HEK293 (cell line): ENCODE measurements around the gene NEU1.

Experiments
- EGR2 ChIP-seq: fragments of 450-650 bp; formaldehyde crosslinking; IDR thresholded peaks from 2 replicates; pipeline ENCODE4 v1.5.1; 2016; ENCODE audit warnings: low read depth, missing biosample characterization, missing genetic modification characterization
- HOXA7 ChIP-seq: sonication (generic); formaldehyde crosslinking; IDR thresholded peaks from 2 replicates; pipeline ENCODE4 v1.8.1; 2022; ENCODE audit warnings: missing genetic modification reagents, borderline replicate concordance
- HOXD13 ChIP-seq: sonication (generic); formaldehyde crosslinking; IDR thresholded peaks from 2 replicates; pipeline ENCODE4 v1.8.0; 2022; ENCODE audit warnings: missing genetic modification reagents, borderline replicate concordance
- IKZF3 ChIP-seq: fragments of 450-650 bp; IDR thresholded peaks from 2 replicates; pipeline ENCODE4 v1.5.0; 2018; ENCODE audit warnings: missing biosample characterization, mild to moderate bottlenecking, missing genetic modification characterization, moderate library complexity
- KLF10 ChIP-seq: fragments of 450-650 bp; IDR thresholded peaks from 2 replicates; pipeline ENCODE4 v1.5.1; 2018; ENCODE audit warnings: missing biosample characterization, mild to moderate bottlenecking, missing genetic modification characterization
- MZF1 ChIP-seq: fragments of 450-650 bp; formaldehyde crosslinking; IDR thresholded peaks from 2 replicates; pipeline ENCODE4 v1.5.1; 2017; ENCODE audit warnings: missing biosample characterization, missing genetic modification characterization, borderline replicate concordance
- PRDM1 ChIP-seq: fragments of 450-650 bp; formaldehyde crosslinking; IDR thresholded peaks from 2 replicates; pipeline ENCODE4; 2016; ENCODE audit warnings: missing biosample characterization, missing genetic modification characterization
- TCF7L2 ChIP-seq: IDR thresholded peaks from 2 replicates; pipeline ENCODE4 v1.6.1; 2011; ENCODE audit warnings: low read depth, mild to moderate bottlenecking, inconsistent platforms, low read length, moderate library complexity, borderline replicate concordance
- WT1 ChIP-seq: fragments of 450-650 bp; formaldehyde crosslinking; IDR thresholded peaks from 2 replicates; pipeline ENCODE4 v1.5.1; 2016; ENCODE audit warnings: missing biosample characterization, missing genetic modification characterization
- ZBTB1 ChIP-seq: fragments of 450-650 bp; formaldehyde crosslinking; IDR thresholded peaks from 2 replicates; pipeline ENCODE4 v1.5.1; 2016; ENCODE audit warnings: missing biosample characterization, missing genetic modification characterization
- ZFP41 ChIP-seq: fragments of 450-650 bp; formaldehyde crosslinking; IDR thresholded peaks from 2 replicates; pipeline ENCODE4 v1.5.1; 2016; ENCODE audit warnings: missing biosample characterization, missing genetic modification characterization, borderline replicate concordance
- ZNF112 ChIP-seq: fragments of 450-650 bp; formaldehyde crosslinking; IDR thresholded peaks from 2 replicates; pipeline ENCODE4 v1.5.0; 2017; ENCODE audit warnings: missing biosample characterization, missing genetic modification characterization
- ZNF121 ChIP-seq: fragments of 450-650 bp; formaldehyde crosslinking; IDR thresholded peaks from 2 replicates; pipeline ENCODE4 v1.5.1; 2016; ENCODE audit warnings: missing biosample characterization, missing genetic modification characterization
- ZNF132 ChIP-seq: fragments of 450-650 bp; formaldehyde crosslinking; IDR thresholded peaks from 2 replicates; pipeline ENCODE4 v1.5.1; 2017; ENCODE audit warnings: missing biosample characterization, missing genetic modification characterization, borderline replicate concordance
- ZNF138 ChIP-seq: fragments of 450-650 bp; formaldehyde crosslinking; IDR thresholded peaks from 2 replicates; pipeline ENCODE4 v1.5.1; 2016; ENCODE audit warnings: missing biosample characterization, missing genetic modification characterization, borderline replicate concordance
- ZNF211 ChIP-seq: fragments of 450-650 bp; formaldehyde crosslinking; IDR thresholded peaks from 2 replicates; pipeline ENCODE4 v1.5.1; 2016; ENCODE audit warnings: low read depth, missing biosample characterization, missing genetic modification characterization
- ZNF311 ChIP-seq: fragments of 450-650 bp; formaldehyde crosslinking; IDR thresholded peaks from 2 replicates; pipeline ENCODE4 v1.5.1; 2017; ENCODE audit warnings: missing biosample characterization, missing genetic modification characterization, borderline replicate concordance
- ZNF510 ChIP-seq: fragments of 450-650 bp; formaldehyde crosslinking; IDR thresholded peaks from 2 replicates; pipeline ENCODE4 v1.5.1; 2018; ENCODE audit warnings: mild to moderate bottlenecking, missing genetic modification characterization, missing biosample characterization; ENCODE audit not compliant: insufficient replicate concordance
- ZNF514 ChIP-seq: fragments of 450-650 bp; formaldehyde crosslinking; IDR thresholded peaks from 2 replicates; pipeline ENCODE4 v1.5.1; 2016; ENCODE audit warnings: missing biosample characterization, missing genetic modification characterization
- ZNF521 ChIP-seq: fragments of 450-650 bp; formaldehyde crosslinking; IDR thresholded peaks from 2 replicates; pipeline ENCODE4 v1.5.1; 2017; ENCODE audit warnings: missing biosample characterization, mild to moderate bottlenecking, missing genetic modification characterization
- ZNF560 ChIP-seq: fragments of 450-650 bp; formaldehyde crosslinking; IDR thresholded peaks from 2 replicates; pipeline ENCODE4 v1.5.1; 2017; ENCODE audit warnings: missing biosample characterization, missing genetic modification characterization, borderline replicate concordance
- ZNF621 ChIP-seq: fragments of 450-650 bp; formaldehyde crosslinking; IDR thresholded peaks from 2 replicates; pipeline ENCODE4 v1.5.1; 2017; ENCODE audit warnings: missing biosample characterization, missing genetic modification characterization
- ZNF629 ChIP-seq: fragments of 450-650 bp; formaldehyde crosslinking; IDR thresholded peaks from 2 replicates; pipeline ENCODE4 v1.5.1; 2017; ENCODE audit warnings: missing biosample characterization, missing genetic modification characterization
- TF ChIP-seq, protein P1 (sequence below): fragments of 450-650 bp; formaldehyde crosslinking; IDR thresholded peaks from 2 replicates; pipeline ENCODE4 v1.5.1; 2016; ENCODE audit warnings: missing biosample characterization, missing genetic modification characterization
- TF ChIP-seq, protein P2 (sequence below): fragments of 450-650 bp; formaldehyde crosslinking; IDR thresholded peaks from 2 replicates; pipeline ENCODE4 v1.5.1; 2017; ENCODE audit warnings: missing biosample characterization, missing genetic modification characterization
- TF ChIP-seq, protein P3 (sequence below): fragments of 450-650 bp; IDR thresholded peaks from 2 replicates; pipeline ENCODE4 v1.5.1; 2018; ENCODE audit warnings: missing biosample characterization, mild to moderate bottlenecking, missing genetic modification characterization
- TF ChIP-seq, protein P4 (sequence below): fragments of 450-650 bp; formaldehyde crosslinking; IDR thresholded peaks from 2 replicates; pipeline ENCODE4 v1.5.1; 2016; ENCODE audit warnings: missing biosample characterization, missing genetic modification characterization, borderline replicate concordance
- TF ChIP-seq, protein P5 (sequence below): fragments of 450-650 bp; formaldehyde crosslinking; IDR thresholded peaks from 2 replicates; pipeline ENCODE4 v1.5.1; 2016; ENCODE audit warnings: missing biosample characterization, missing genetic modification characterization
- TF ChIP-seq, protein P6 (sequence below): fragments of 450-650 bp; formaldehyde crosslinking; IDR thresholded peaks from 2 replicates; pipeline ENCODE4 v1.5.0; 2017; ENCODE audit warnings: missing biosample characterization, missing genetic modification characterization, borderline replicate concordance

The NEU1 gene

DNA sequence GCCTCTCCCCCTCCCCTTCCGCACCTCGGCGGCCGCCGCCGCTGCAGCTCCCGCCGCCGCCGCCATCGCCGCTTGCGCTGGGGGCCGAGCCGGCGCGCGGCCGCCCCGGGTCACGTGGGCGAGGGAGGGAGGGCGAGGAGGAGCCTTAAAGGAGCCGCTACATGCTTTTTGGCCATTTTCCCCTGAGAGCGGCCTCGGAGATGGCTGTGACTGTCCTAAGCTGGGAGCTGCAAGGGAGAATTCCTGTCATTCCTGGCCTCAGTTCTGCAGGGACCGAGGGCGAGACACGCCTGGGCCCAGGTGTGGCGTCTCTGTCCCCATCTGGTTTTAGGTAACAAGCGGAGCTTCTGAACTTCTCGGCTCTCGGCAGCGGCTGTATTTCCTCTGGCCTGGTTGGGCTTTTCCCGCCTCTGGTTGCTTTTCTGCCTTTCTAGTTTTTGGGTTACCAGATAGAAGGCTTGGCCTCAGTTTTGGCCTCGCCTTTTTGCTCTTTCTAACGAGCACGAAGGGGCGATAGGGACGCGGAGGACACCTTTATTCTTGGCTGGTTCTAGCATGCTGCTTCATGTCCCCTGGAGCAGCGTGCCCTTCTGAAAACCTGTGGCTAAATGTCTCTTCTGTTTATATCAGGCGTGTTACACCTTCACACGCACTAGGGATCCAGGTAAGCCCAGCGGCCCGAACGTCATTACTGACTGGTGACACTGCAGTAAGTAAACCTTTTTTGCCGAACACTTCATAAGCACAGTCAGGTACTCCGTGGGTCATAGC, 35.2 kb upstream of the NEU1 start, which contains the start of gene EHMT2 (continued):
- TF ChIP-seq, protein P1, sequence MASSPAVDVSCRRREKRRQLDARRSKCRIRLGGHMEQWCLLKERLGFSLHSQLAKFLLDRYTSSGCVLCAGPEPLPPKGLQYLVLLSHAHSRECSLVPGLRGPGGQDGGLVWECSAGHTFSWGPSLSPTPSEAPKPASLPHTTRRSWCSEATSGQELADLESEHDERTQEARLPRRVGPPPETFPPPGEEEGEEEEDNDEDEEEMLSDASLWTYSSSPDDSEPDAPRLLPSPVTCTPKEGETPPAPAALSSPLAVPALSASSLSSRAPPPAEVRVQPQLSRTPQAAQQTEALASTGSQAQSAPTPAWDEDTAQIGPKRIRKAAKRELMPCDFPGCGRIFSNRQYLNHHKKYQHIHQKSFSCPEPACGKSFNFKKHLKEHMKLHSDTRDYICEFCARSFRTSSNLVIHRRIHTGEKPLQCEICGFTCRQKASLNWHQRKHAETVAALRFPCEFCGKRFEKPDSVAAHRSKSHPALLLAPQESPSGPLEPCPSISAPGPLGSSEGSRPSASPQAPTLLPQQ (tag by site-specific recombination), result 0 out of 2 replicates have a peak, but pooled peaks have one; percentile 19
- TF ChIP-seq ZNF510 (tag by site-specific recombination), result no peak
- no peak for TF ChIP-seq MZF1 (tag by site-specific recombination)
- TF ChIP-seq, protein P2, sequence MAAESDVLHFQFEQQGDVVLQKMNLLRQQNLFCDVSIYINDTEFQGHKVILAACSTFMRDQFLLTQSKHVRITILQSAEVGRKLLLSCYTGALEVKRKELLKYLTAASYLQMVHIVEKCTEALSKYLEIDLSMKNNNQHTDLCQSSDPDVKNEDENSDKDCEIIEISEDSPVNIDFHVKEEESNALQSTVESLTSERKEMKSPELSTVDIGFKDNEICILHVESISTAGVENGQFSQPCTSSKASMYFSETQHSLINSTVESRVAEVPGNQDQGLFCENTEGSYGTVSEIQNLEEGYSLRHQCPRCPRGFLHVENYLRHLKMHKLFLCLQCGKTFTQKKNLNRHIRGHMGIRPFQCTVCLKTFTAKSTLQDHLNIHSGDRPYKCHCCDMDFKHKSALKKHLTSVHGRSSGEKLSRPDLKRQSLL (tag by site-specific recombination), result no peak
- no peak for TF ChIP-seq ZNF132 (tag by site-specific recombination)
- TF ChIP-seq WT1 (tag by site-specific recombination), result peak; percentile 45; the same call in 1 of the 2 replicates
- no peak for TF ChIP-seq ZNF621 (tag by site-specific recombination)
- no peak for TF ChIP-seq KLF10
- TF ChIP-seq ZBTB1, result no peak
- TF ChIP-seq, protein P3, sequence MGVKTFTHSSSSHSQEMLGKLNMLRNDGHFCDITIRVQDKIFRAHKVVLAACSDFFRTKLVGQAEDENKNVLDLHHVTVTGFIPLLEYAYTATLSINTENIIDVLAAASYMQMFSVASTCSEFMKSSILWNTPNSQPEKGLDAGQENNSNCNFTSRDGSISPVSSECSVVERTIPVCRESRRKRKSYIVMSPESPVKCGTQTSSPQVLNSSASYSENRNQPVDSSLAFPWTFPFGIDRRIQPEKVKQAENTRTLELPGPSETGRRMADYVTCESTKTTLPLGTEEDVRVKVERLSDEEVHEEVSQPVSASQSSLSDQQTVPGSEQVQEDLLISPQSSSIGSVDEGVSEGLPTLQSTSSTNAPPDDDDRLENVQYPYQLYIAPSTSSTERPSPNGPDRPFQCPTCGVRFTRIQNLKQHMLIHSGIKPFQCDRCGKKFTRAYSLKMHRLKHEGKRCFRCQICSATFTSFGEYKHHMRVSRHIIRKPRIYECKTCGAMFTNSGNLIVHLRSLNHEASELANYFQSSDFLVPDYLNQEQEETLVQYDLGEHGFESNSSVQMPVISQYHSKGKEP (tag by site-specific recombination), result 0 out of 2 replicates have a peak, but pooled peaks have one; percentile 33
- TF ChIP-seq HOXA7 (CRISPR knock-in tag), result no peak
- no peak for TF ChIP-seq HOXD13
- TF ChIP-seq ZNF514, result no peak
- TF ChIP-seq IKZF3, result peak; percentile 61; the same call in 1 of the 2 replicates
- no peak for TF ChIP-seq ZNF560 (tag by site-specific recombination)
- TF ChIP-seq TCF7L2, result no peak
- no peak for TF ChIP-seq ZNF211 (tag by site-specific recombination)
- no peak for TF ChIP-seq ZNF138
- TF ChIP-seq, protein P4, sequence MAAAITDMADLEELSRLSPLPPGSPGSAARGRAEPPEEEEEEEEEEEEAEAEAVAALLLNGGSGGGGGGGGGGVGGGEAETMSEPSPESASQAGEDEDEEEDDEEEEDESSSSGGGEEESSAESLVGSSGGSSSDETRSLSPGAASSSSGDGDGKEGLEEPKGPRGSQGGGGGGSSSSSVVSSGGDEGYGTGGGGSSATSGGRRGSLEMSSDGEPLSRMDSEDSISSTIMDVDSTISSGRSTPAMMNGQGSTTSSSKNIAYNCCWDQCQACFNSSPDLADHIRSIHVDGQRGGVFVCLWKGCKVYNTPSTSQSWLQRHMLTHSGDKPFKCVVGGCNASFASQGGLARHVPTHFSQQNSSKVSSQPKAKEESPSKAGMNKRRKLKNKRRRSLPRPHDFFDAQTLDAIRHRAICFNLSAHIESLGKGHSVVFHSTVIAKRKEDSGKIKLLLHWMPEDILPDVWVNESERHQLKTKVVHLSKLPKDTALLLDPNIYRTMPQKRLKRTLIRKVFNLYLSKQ, result no peak
- TF ChIP-seq ZNF121 (tag by site-specific recombination), result no peak
- TF ChIP-seq PRDM1, result no peak
- no peak for TF ChIP-seq ZFP41 (tag by site-specific recombination)
- TF ChIP-seq ZNF521, result no peak
- TF ChIP-seq ZNF112 (tag by site-specific recombination), result no peak
- TF ChIP-seq, protein P5, sequence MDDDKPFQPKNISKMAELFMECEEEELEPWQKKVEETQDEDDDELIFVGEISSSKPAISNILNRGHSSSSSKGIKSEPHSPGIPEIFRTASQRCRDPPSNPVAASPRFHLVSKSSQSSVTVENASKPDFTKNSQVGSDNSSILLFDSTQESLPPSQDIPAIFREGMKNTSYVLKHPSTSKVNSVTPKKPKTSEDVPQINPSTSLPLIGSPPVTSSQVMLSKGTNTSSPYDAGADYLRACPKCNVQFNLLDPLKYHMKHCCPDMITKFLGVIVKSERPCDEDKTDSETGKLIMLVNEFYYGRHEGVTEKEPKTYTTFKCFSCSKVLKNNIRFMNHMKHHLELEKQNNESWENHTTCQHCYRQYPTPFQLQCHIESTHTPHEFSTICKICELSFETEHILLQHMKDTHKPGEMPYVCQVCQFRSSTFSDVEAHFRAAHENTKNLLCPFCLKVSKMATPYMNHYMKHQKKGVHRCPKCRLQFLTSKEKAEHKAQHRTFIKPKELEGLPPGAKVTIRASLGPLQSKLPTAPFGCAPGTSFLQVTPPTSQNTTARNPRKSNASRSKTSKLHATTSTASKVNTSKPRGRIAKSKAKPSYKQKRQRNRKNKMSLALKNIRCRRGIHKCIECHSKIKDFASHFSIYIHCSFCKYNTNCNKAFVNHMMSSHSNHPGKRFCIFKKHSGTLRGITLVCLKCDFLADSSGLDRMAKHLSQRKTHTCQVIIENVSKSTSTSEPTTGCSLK (tag by site-specific recombination), result no peak
- no peak for TF ChIP-seq ZNF311
- TF ChIP-seq, protein P6, sequence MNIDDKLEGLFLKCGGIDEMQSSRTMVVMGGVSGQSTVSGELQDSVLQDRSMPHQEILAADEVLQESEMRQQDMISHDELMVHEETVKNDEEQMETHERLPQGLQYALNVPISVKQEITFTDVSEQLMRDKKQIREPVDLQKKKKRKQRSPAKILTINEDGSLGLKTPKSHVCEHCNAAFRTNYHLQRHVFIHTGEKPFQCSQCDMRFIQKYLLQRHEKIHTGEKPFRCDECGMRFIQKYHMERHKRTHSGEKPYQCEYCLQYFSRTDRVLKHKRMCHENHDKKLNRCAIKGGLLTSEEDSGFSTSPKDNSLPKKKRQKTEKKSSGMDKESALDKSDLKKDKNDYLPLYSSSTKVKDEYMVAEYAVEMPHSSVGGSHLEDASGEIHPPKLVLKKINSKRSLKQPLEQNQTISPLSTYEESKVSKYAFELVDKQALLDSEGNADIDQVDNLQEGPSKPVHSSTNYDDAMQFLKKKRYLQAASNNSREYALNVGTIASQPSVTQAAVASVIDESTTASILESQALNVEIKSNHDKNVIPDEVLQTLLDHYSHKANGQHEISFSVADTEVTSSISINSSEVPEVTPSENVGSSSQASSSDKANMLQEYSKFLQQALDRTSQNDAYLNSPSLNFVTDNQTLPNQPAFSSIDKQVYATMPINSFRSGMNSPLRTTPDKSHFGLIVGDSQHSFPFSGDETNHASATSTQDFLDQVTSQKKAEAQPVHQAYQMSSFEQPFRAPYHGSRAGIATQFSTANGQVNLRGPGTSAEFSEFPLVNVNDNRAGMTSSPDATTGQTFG (tag by site-specific recombination), result no peak
- no peak for TF ChIP-seq EGR2 (tag by site-specific recombination)
- TF ChIP-seq ZNF629 (tag by site-specific recombination), result no peak
